ENCODE measurements around the gene AMOTL1. TPM values are rescaled to one million over a fixed set of nuclear protein-coding genes. Genes with fewer than 3 reads are reported as not detected.

AMOTL1 gene
- total and polyA plus RNA-seq, 2 of the 8 experiments (the other 6 are each of a cell fraction or from before 2014, with no cell fraction given) = 9.0 to 27.6 TPM

- TF ChIP-seq CHD7 (IDR thresholded peaks at IDR 0.05; ENCODE audit: insufficient replicate concordance, low read length) (no peak), NRF1 (IDR thresholded peaks at IDR 0.05; ENCODE audit: low read depth, low read length) (no peak), EGR1 (IDR thresholded peaks at IDR 0.05; ENCODE audit: borderline replicate concordance, low read depth, low read length) (no peak), BACH1 (IDR thresholded peaks at IDR 0.05; ENCODE audit: low read length) (no peak), MAFK (IDR thresholded peaks at IDR 0.05; ENCODE audit: low read depth, low read length) (no peak), SP4 (IDR thresholded peaks at IDR 0.05; ENCODE audit: low read length) (no peak), KDM4A (IDR thresholded peaks at IDR 0.05; ENCODE audit: low read depth, low read length, severe bottlenecking) (no peak), TAF7 (optimal IDR thresholded peaks at IDR 0.05; ENCODE audit: borderline replicate concordance, low read depth, low read length) (no peak), MAX (IDR thresholded peaks at IDR 0.05) (no peak)
These were observed 27.5 kb downstream of the AMOTL1 start (continued) for GRCh38 chr11:94795476-94796189.
